HG03159 (cell line): ENCODE data around the gene ILDR1.

Experiments
- ATAC-seq: cut with Tn5 transposase; IDR thresholded peaks from one replicate; pipeline ENCODE4 v1.9.1; 2021; ENCODE audit warnings: mild to moderate bottlenecking, moderate library complexity; ENCODE audit not compliant: unreplicated experiment

ILDR1 gene

GRCh38 chr3:122019493-122019892 lies 2.6 kb downstream of the ILDR1 start:
- ATAC-seq = no peak

GRCh38 chr3:122014741-122015140 lies 7.3 kb downstream of the ILDR1 start:
- peak; percentile 85 for ATAC-seq

GRCh38 chr3:122013448-122013925 lies 8.6 kb downstream of the ILDR1 start:
- ATAC-seq = no peak

GRCh38 chr3:122012821-122013220 lies 9.2 kb downstream of the ILDR1 start:
- ATAC-seq = no peak

- no peak for ATAC-seq
Measured at GRCh38 chr3:122011396-122011795, 10.7 kb downstream of the ILDR1 start.

GRCh38 chr3:122010506-122010905 lies 11.5 kb downstream of the ILDR1 start:
- ATAC-seq = no peak

GRCh38 chr3:122008166-122008565 lies 13.9 kb downstream of the ILDR1 start:
- no peak for ATAC-seq

GRCh38 chr3:122006267-122006666 lies 15.8 kb downstream of the ILDR1 start:
- no peak for ATAC-seq

GRCh38 chr3:122004991-122005565 lies 17.0 kb downstream of the ILDR1 start:
- peak; percentile 29 for ATAC-seq

- no peak for ATAC-seq
Measured at GRCh38 chr3:122004107-122004506, 17.9 kb downstream of the ILDR1 start.

- no peak for ATAC-seq
Measured at GRCh38 chr3:122003606-122004005, 18.4 kb downstream of the ILDR1 start.

- peak; percentile 29 for ATAC-seq
Measured at GRCh38 chr3:122003112-122003511, 18.9 kb downstream of the ILDR1 start.

GRCh38 chr3:122002611-122003010 lies 19.4 kb downstream of the ILDR1 start:
- ATAC-seq = no peak

GRCh38 chr3:122001892-122002291 lies 20.2 kb downstream of the ILDR1 start:
- no peak for ATAC-seq

- ATAC-seq = no peak
Measured at GRCh38 chr3:122000936-122001605, 21.0 kb downstream of the ILDR1 start.

GRCh38 chr3:121999931-122000330 lies 22.1 kb downstream of the ILDR1 start:
- ATAC-seq = no peak

- ATAC-seq = no peak
Measured at GRCh38 chr3:121998611-121999473, 23.2 kb downstream of the ILDR1 start.

- no peak for ATAC-seq
Measured at GRCh38 chr3:121998030-121998580, 23.9 kb downstream of the ILDR1 start.

- no peak for ATAC-seq
Measured at GRCh38 chr3:121997372-121997771, 24.7 kb downstream of the ILDR1 start.

- no peak for ATAC-seq
Measured at GRCh38 chr3:121996441-121996840, 25.6 kb downstream of the ILDR1 start.
